ENCODE measurements around the gene SLC2A14.
"Not testable (repeated sequence)": the region's sequence is repeated elsewhere in the genome, so short reads cannot be mapped to it uniquely, and the experiment has no call there.

GRCh38 chr12:7797269-7797668 lies 75.4 kb downstream of the SLC2A14 start:
- TF ChIP-seq CTCF (IDR thresholded peaks at IDR 0.05; ENCODE audit: low read depth, low read length, poor library complexity, severe bottlenecking); EZH2phosphoT487 (IDR thresholded peaks at IDR 0.05; ENCODE audit: borderline replicate concordance, low read length): not testable (repeated sequence)

Measured in DOHH2 (cell line).